NCI-H460 (cell line): ENCODE measurements around the gene MARF1. TPM values are rescaled to one million over a fixed set of nuclear protein-coding genes. Genes with fewer than 3 reads are reported as not detected.
A peak's percentile ranks its signal among the peaks of the same experiment; 100 is the strongest.
"Not testable (repeated sequence)": the region's sequence is repeated elsewhere in the genome, so short reads cannot be mapped to it uniquely, and the experiment has no call there.

Experiments
- DNase-seq: peaks from one replicate; pipeline ENCODE4 v3.0.0-alpha.2; 2016; ENCODE audit warnings: low read depth; ENCODE audit errors: extremely low read depth
- total RNA-seq: library from RNA; depleted of rRNA; stranded (reverse); fragments of >200 nt; shearing (Covaris generic); gene quantifications from 2 replicates; pipeline ENCODE4 v1.2.3, GENCODE V29; 2014

The MARF1 gene
- total RNA-seq, 1 experiment from 2014 or later: 22.2 TPM

GRCh38 chr16:15635926-15636325 lies 7.0 kb downstream of the MARF1 start:
- no peak for DNase-seq

DNA sequence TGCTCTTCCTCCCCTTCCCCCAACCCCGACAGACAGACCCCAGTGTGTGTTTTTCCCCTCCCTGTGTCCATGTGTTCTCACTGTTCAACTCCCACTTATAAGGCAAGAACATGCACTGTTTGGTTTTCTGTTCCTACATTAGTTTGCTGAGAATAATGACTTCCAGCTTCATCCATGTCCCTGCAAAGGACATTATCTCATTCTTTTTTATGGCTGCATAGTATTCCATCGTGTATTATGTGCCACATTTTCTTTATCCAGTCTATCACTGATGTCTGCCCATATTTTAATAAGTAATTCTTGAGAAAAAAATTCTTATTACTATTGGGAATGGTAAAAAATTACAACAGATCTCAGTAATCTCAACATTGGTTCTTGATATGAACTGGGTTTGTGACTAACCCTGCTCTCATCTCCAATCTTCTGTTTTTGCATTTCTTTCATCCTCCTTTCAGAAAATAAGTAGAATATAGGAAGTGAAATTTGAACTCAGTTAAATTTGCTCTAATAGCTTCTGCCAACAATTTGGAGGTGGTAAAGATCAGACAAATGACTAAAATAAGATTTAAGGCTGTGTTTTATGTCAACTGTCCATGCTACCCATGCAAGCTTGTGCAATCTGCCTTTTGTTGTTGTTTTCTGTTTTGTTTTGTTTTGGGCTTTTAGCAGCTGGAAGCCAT lies 11.1 kb downstream of the MARF1 start:
- no peak for DNase-seq

GRCh38 chr16:15621889-15622288 lies 21.1 kb downstream of the MARF1 start:
- no peak for DNase-seq

DNA sequence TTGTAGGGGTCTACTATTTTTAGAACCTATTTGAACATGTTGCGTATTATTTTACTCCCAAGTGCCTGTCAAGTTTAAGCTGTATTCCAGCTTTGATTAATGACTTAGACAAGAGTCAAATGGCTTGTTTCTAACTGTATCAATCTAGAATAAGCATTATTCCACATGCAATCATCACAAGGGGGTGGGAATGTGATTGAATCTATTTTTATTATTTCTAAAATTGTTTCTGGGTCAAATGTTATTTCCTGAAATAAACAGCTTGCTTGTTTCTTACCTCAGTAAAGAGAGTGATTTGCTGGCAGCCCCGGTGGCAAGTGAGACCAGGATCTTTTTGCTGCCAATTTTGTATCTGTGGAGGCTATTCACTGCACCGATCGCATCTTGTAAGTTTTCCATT lies 21.5 kb downstream of the MARF1 start:
- DNase-seq: no peak

- DNase-seq: no peak
Observed at GRCh38 chr16:15620611-15621195, 22.3 kb downstream of the MARF1 start.

- no peak for DNase-seq
Observed at GRCh38 chr16:15618392-15618791, 24.6 kb downstream of the MARF1 start.

- no peak for DNase-seq
Observed at GRCh38 chr16:15617901-15618300, 25.1 kb downstream of the MARF1 start.

- DNase-seq: no peak
Observed at GRCh38 chr16:15616475-15617165, 26.3 kb downstream of the MARF1 start.

GRCh38 chr16:15616012-15616411 lies 26.9 kb downstream of the MARF1 start:
- DNase-seq: no peak

GRCh38 chr16:15613676-15614075 lies 29.3 kb downstream of the MARF1 start:
- DNase-seq: no peak

DNA sequence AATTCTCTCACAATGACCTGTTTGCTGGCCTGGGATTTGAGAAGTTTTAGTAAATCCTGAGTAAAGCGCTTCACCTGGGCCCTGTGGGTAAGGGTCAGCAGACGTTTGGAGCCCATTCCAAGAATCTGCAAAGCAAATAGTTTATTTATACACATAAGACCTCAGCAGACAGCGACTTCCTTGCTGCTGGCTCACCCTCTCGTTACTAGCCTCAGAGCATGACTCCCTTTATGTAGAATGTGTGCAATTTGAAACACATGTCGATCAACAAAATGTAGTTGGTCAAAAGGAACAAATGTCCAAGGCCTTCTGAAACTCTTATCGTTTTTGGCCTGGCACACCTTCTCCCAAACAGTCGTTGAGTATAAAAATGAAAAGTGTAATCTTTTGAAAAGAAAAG lies 31.3 kb downstream of the MARF1 start:
- no peak for DNase-seq

- DNase-seq: no peak
Observed at GRCh38 chr16:15610369-15610871, 32.5 kb downstream of the MARF1 start.

- no peak for DNase-seq
Observed at GRCh38 chr16:15609286-15609649, 33.7 kb downstream of the MARF1 start.

GRCh38 chr16:15608398-15609285 lies 34.3 kb downstream of the MARF1 start:
- DNase-seq: peak; percentile 46

- DNase-seq: peak; percentile 55
Observed at GRCh38 chr16:15607700-15608396, 35.1 kb downstream of the MARF1 start.

DNA sequence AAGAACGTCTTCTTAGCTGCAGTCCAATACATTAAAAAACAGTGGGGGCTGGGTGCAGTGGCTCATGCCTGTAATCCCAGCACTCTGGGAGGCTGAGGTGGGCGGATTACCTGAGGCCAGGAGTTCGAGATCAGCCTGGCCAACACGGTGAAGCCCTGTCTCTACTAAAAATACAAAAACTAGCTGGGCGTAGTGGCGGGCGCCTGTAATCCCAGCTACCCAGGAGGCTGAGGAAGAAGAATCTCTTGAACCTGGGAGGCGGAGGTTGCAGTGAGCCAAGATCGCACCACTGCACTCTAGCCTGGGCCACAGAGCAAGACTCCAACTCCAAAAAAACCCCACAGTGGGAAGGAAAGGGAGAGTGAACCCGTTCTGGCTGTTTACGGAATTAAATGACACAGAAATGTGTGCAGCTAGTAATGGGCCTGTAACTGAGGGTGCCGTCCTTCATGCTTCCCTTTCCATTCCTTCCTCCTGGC lies 35.7 kb downstream of the MARF1 start:
- DNase-seq: not testable (repeated sequence)

- no peak for DNase-seq
Observed at GRCh38 chr16:15606518-15607220, 36.3 kb downstream of the MARF1 start.

- DNase-seq: no peak
Observed at GRCh38 chr16:15605839-15606517, 37.0 kb downstream of the MARF1 start.
